GM03348 (cell line): ENCODE results near the gene GPSM3.
"Not testable (repeated sequence)": the region's sequence is repeated elsewhere in the genome, so short reads cannot be mapped to it uniquely, and the experiment has no call there.

ENCODE experiments used
- DNase-seq: peaks from one replicate; pipeline ENCODE4 v3.0.0; 2012; ENCODE audit warnings: low spot score

Gene GPSM3

GRCh38 chr6:32202186-32202585 is 9.7 kb upstream of the GPSM3 start:
- DNase-seq = no peak

- no peak for DNase-seq
Observed at GRCh38 chr6:32200711-32201475, 8.4 kb upstream of the GPSM3 start.

DNA sequence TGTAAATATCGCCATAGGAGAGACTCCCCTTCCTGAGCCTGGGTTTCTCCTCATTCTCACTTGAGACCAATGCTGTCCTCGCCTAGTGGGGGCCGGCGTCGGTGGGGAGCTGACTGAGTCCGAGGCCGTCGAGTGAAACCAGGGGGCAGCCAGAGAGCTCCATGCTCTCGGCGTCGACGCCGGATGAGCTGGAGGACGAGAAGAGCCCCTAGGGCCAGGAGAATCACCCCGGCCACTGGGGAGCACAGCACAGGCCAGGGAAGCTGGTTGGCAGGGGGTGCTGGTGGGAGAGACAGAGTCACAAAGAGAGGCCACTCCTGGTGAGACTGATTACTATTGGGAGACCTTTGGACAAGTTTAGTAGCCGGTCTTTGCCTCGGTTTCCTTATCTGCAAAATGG is 6.4 kb upstream of the GPSM3 start:
- no peak for DNase-seq

GRCh38 chr6:32198345-32198696 is 5.9 kb upstream of the GPSM3 start:
- no peak for DNase-seq

DNA sequence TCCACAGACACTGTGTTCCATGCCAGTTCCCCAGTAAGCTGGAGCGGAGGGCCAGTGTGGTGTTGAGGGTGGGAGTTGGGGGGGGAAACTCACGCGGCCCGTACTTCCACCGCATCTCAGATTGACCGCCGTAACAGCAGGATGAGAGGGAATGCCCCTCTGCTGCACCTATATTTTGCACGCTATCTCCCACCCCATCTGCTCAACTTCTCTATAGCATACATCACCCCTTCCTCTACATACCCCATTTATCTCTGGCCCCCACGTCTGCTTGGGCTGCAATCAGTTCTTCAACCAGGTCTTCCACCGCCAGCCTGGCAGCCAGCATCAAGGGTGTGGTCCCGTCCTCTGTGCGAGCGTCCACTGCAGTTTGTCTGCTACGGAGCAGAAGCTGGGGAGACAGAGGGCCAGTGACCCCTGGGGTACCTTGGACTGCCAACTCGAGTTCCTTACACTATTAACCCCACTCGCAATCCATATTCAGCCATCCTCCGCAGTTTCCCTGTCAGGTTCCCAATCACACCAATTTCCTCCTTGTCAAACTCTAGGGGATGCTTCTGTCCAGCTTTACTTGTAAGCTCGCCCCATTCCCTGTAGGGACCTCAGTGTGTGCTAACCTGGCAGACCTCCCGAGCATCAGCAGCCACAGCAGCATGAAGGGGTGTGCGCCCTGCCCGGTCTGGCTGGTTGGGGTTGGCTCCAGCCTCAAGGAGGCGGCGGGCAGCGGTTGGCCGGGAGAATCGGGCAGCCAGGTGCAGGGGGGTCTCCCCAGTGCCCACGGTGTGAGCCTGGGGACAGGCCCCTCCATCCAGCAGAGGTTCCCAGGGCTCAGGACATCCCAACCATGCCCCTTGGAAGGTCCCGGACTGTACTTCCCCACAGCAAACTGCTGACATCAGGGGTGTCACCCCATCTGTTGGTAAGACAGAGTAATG is 4.5 kb upstream of the GPSM3 start:
- DNase-seq = no peak

DNA sequence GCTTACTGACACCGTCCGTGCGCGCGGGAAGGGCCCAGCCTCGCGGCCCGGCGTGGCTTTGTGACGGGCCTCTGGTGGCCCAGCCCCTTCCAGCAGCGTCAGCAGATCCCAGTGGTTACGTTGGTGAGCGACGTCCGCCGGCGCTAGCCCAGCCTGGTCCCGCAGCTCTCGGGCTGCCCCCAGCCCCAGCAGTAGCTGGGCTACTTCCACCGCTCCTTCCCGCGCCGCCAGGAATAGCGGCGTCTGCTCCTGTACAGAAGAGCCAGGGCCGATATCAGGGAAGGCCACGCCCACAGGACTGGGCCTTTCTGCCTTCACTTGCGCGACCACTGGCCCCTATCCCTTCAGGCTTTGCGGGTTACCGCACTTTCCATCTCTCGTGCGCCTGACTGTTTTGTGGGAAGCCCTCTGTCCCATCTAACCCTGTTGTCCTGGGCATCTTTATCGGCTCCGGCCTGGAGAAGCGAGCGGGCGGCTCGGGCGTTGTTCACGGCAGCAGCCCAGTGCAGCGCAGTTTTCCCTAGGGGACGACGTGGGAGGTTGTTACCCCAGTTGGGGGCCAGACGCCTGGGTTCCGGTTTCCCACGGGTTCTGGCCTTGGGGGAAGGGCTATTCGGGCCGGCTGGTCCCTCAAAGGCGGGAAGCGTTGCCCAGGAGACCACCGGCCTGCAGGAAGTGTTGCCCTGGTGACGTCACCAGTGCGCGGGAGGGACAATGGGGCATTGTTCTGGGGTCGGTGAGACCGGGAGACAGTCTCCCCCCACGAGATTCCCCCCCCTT is 3.6 kb upstream of the GPSM3 start:
- peak; percentile 76 for DNase-seq

GRCh38 chr6:32195652-32195901 is 3.1 kb upstream of the GPSM3 start:
- DNase-seq = peak; percentile 98

DNA sequence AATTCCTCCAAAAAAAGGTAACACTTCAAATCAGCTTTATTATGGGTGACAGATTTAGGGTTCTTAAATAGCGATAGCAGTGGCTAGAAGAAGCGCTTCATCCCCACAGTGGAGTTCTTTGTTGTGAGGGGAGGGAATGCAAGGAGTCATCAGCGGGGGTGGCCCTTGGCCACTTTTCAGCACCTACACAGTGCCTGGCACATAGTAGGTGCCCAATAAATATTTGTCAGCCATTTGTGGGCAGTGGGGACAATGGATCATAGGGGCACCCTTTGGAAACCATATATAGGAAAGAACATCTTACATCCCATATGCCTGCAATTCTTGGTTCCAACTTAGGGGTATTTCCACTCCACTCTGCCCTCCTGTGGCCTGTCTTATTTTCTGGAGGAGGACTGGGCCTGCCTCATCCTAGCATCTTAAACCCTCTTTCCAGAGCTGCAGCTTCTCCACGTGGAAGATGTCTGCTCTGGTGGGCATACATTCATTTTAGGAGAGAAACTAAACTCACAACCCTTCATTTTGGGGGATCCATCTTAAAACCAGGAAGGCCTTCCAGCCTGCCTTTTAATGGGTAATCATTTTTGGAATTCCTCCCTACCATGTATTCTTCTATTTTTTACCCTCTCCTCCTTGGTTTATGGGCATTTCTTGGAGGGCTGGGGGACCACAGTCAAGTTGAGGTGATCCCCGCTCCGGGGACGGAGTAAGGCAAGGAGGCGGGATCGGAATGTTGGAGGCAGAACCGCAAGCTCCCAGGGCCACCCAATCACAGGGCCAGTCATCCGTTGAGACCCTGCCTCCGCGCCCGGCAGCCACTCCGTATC is 2.6 kb upstream of the GPSM3 start:
- DNase-seq = peak; percentile 50

DNA sequence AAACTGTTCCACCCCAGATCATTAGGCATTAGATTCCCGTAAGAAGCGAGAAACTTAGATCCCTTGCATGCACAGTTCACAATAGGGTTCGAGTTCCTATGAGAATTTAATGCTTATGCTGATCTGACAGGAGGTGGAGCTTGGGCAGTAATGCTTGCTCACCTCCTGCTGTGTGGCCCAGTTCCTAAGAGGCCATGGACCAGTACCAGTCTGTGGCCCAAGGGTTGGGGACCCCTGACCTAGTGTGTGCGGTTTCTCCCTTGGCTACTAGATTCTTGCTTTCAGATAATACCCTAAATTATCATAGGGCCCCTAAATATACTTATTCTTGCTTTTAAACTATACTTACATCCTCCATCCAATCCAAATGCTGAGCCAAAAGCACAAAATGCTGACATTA is 1.9 kb upstream of the GPSM3 start:
- no peak for DNase-seq

DNA sequence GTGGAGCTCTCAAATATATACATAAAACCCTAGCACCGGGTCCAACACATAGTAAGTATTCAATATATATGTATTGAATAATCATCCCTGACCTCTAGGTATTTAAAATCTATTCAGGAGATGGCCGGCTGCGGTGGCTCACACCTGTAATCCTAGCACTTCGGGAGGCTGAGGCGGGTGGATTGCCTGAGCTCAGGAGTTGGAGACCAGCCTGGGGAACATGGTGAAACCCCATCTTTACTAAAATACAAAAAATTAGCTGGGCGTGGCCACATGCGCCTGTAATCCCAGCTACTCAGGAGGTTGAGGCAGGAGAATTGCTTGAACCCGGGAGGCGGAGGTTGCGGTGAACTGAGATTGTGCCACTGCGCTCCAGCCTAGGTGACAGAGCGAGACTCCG is 653 bp upstream of the GPSM3 start:
- not testable (repeated sequence) for DNase-seq

GRCh38 chr6:32191696-32192607 is 491 bp downstream of the GPSM3 start:
- DNase-seq = no peak

DNA sequence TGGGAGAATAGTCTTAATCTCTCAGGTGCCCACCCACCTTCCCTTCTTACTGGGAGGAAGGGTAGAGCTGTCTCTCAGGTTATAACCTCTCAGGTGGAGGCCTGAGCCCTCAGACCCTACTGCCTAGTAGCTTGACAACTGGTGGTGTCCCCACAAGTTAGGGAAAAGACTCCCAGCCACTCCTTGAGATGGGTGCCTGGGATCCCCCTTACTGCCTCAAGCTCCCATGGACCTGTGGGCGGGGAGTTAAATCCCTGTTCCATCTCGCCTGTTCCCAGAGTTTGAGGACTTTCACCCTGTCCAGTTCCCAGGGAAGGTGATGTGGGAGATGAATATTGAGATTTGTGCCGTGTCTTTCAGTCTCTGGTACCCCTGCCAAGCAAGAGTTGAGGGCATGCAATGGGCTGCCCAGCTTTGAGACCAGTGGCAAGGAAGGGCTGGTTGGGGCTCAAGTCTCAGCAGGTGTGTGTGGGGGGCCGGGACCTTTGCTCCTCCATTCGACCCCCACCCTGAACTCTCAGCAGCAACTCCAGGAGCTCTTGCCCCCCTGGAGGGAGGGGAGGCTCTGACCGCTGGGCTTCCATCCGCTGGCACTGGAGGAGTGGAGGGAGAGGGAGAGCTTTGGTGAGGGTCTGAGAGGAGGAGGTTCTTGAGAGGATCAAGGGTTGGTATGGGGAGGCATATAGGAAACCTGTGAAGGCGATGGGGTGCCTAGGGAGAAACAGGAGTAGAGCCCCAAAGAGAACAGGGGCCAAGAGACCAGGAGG is 1.3 kb downstream of the GPSM3 start:
- no peak for DNase-seq

GRCh38 chr6:32190054-32190851 is 2.2 kb downstream of the GPSM3 start, which contains the start of gene PBX2:
Gene PBX2, minus strand, starts transcription at chr6:32190202. Its CDS starts 287 bp downstream, at chr6:32189915.
- peak; percentile 86 for DNase-seq

DNA sequence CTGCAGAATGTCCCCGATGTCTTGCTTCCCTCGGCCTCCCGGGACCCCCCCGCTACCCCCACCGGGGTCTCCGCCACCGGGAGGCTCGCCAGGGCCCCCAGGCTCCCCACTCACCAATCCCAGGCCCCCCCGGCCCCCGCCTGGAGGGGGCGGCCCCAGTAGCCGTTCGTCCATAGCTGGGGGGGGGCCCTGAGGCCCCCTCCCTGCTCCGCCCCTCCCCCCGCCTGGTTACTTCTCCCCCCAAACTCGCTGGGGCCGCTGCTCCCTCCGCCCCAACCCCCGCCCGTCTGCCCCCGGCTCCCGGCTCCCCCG is 2.7 kb downstream of the GPSM3 start:
- peak; percentile 24 for DNase-seq

GRCh38 chr6:32189069-32189741 is 3.2 kb downstream of the GPSM3 start:
- no peak for DNase-seq

DNA sequence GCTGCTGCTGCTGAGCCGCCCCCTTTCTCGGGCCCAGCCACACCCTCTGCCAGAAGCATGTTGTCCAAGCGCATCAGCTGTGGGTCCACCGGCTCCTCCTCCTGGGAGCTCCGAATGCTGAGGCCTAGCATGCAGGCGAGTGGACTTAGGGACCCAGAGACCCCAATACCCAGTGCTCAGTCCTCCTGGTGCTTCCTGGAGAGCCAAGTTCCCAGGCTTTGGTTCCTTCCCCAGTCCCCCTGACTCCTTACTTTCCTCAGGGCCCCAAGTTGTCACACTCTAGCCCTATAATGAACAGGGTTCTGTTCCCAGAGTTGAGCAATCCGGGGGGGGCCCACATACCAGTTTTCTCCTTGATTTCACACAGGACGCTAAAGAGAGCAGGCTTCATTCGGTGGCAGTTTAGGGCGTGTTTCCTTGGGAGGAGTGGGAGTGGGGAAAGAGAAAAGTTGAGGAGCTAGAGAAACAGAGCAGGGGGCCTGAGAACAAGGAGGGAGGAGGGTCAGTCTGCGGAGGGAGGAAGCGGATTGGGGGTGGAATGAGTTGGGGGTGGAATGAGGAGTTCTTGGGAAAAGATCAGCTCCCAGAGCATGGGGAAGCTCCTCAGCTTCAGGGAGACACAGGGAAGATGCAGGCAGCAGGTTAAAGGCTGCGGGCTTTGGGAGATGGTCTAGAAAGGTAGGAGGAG is 3.9 kb downstream of the GPSM3 start:
- DNase-seq = no peak

DNA sequence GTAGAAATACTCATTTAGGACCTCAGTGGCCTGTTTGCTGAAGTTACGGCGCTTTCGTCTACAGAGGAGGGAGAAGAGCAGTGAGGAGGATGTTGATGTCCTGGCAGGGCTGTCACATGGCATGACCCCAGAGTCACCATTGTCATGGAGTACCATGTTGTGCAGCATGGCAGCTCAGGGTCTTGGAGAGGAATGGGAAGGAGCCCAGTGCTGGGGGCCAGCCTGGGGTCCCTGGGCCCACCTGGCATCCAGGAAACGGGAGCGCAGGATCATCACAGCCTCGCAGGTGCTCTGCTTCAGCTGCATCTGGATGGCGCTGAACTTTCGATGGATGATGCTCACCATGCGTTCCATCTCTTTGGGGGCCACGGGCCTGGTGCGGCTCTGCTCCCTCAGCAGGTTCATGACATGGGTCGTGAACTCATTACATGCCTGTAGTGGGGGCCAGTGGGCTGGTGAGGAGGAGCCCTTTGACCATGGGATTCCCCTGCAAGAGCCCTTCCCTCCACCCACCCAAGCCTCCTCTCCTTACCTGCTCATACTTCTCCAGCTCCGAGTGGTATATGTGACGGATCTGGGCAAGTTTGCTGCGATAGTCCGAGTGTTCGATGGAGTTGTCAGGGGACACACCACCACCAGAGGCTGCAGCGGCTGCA is 4.6 kb downstream of the GPSM3 start:
- not testable (repeated sequence) for DNase-seq
